22Rv1 (cell line): ENCODE data around the gene SLX4IP.

ENCODE experiments used
- CTCF ChIP-seq: fragments of 450-650 bp; IDR thresholded peaks from 2 replicates; pipeline ENCODE4 v1.5.1; 2017; ENCODE audit warnings: mild to moderate bottlenecking
- ZFX ChIP-seq: fragments of 450-650 bp; IDR thresholded peaks from 2 replicates; pipeline ENCODE4 v1.6.1; 2017; ENCODE audit warnings: antibody characterized with exemption, borderline replicate concordance

DNA sequence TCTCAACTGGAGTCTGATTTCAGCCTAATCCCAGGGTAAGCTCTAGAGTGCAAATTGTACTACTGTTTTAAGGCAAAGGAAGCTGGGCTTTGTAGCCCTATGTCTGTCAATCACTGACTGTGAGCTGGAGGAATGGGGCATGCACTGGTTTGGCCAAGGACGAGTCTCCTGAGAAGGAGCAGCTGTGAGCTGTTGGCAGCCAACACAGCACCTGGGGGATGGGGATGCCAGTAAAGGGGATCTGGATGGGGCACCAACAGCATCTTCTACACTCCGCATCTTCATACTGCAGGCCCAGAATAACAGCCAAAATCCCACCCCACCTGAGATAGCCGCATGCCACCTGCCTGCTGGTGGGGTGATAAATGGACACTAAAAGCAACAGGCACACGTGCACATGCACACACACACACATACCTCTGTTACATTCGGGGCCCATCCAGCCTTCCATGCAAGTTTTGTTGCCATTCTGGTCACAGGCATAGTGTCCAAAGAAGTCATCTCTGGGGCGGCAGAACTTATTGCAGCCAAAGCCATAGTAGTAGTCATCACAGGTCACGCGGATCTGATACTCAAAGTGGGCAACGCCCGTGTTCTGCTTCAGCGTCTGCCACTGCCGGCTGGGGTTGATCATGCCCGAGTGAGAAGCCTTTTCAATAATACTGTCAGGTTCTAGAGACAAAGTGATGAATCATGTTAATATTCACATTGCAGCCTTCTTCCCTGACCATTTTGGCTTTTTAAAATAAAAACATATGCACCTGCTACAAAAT lies 223.1 kb downstream of the SLX4IP start:
- no peak for TF ChIP-seq CTCF
- no peak for TF ChIP-seq ZFX
